GM19099 (cell line): ENCODE measurements around the gene NACAD.

Experiments used
- POLR2A ChIP-seq: IDR thresholded peaks from 3 replicates; pipeline ENCODE4 v1.6.1; 2011; ENCODE audit warnings: low read depth; ENCODE audit not compliant: insufficient read length; ENCODE audit errors: extremely low read depth

NACAD gene, protein sequence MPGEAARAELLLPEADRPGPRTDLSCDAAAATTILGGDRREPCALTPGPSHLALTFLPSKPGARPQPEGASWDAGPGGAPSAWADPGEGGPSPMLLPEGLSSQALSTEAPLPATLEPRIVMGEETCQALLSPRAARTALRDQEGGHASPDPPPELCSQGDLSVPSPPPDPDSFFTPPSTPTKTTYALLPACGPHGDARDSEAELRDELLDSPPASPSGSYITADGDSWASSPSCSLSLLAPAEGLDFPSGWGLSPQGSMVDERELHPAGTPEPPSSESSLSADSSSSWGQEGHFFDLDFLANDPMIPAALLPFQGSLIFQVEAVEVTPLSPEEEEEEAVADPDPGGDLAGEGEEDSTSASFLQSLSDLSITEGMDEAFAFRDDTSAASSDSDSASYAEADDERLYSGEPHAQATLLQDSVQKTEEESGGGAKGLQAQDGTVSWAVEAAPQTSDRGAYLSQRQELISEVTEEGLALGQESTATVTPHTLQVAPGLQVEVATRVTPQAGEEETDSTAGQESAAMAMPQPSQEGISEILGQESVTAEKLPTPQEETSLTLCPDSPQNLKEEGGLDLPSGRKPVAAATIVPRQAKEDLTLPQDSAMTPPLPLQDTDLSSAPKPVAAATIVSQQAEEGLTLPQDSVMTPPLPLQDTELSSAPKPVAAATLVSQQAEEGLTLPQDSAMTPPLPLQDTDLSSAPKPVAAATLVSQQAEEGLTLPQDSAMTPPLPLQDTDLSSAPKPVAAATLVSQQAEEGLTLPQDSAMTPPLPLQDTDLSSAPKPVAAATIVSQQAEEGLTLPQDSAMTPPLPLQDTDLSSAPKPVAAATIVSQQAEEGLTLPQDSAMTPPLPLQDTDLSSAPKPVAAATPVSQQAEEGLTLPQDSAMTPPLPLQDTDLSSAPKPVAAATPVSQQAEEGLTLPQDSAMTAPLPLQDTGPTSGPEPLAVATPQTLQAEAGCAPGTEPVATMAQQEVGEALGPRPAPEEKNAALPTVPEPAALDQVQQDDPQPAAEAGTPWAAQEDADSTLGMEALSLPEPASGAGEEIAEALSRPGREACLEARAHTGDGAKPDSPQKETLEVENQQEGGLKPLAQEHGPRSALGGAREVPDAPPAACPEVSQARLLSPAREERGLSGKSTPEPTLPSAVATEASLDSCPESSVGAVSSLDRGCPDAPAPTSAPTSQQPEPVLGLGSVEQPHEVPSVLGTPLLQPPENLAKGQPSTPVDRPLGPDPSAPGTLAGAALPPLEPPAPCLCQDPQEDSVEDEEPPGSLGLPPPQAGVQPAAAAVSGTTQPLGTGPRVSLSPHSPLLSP (N-terminal part only)

DNA sequence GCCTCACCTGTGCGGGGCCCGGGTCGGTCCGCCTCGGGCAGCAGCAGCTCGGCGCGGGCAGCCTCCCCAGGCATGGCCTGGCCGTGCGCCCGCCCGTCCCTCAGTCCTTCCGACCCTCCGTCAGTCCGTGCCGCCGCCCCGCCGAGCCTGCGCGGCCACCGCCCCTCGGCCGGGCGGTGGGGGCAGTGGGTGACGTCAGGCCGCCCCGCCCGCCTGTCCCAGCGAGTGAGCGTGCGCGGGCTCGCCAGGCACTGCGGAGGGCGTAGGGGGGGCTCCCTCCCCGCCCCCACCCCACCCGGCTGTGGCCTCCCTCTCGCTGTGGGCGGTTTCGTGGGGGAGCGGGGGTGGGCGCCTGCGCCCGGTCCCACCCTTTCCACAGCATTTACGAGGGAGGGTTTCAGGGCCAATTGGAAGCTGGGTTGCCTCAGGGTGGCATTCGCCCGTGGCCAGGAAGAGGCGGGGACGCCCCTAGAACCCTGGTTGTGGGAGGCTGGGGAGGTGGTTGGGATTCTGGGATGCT, at the start of gene NACAD:
Gene NACAD (minus strand): TSS at position 149 of the 520 bp plus-strand sequence. CDS start 75 bp downstream, at position 74.
- TF ChIP-seq POLR2A, result no peak

DNA sequence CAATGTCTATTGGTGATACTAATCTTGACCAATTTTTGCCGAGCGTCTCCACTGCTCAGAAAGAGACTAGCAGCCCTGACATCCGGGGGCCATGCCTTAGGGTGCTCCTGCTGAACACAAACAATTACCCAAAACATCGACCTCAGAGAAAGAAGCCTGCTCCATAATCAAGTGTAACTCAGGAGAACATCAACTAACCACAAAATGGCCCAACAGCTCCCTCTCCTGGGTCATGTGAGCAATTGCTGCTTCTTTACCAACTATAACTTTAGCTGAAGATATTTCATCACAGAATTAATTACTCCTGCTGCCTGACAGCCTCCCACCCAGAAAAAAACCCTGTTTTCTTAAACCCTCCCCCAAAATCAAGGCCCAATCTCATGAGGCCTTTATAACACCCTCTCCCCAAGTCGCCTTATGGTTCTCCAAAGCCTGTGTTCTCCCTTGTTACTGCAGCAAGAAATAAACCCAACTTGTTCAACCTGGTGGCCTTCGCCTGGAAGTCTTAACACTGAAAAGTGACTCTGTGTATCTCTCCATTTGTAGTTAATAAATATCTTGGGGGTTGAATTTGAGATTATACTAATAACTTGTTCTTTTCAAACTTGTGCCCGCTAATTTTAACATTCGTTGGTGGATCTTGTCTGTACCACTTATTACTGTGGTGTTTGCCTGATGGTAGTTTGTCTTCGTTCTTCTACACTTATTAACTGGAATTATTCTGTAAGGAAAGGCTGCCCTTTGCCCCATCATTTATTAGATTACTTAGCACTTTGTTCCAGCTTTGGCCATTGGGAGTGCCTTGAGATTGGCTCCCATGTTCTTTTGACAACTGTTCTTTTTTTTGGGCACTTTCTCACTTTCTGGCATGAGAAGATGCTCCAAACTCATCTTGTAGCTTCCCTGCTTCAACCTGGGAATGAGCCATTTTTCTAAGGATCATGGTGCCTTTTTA, 47.6 kb upstream of the NACAD start:
- no peak for TF ChIP-seq POLR2A

DNA sequence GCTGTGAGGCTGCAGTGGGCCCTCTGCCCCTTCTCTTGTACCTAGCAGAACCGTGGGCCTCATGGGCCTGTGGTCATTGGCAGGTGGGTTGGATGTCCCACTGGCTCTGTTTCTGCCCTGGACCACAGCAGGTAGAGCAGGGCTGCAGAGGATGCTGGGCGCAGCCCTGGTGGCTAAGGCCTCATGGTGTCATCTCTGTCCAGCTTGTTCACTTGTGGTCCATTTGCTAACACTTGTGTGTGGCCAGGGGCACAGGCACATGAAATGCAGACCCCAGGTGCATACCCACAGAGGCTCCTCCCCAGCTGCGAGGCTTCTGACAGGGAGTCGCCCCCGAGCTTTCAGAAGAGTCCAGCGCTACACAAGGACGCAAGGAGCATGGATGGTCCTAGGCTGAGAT, 45.1 kb upstream of the NACAD start:
- TF ChIP-seq POLR2A, result no peak

DNA sequence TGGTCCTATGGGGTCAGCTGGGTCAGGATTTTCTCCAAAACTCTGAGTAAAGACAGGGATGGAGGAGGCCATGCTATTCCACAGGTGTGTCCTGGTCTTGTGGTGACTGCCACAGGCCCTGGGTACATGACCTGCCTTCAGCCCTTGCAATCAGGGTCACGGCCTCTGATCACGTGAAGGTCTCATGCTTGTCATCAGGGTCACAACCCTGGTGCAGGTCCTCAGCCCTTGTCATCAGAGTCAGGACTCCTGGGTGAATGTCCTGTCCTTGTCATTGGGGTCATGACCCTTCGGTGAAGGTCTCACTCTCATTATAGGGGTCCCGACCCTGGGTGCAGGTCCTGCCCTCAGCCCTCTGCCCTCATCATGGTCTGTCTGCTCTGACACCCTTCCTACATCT, 44.6 kb upstream of the NACAD start:
- no peak for TF ChIP-seq POLR2A

DNA sequence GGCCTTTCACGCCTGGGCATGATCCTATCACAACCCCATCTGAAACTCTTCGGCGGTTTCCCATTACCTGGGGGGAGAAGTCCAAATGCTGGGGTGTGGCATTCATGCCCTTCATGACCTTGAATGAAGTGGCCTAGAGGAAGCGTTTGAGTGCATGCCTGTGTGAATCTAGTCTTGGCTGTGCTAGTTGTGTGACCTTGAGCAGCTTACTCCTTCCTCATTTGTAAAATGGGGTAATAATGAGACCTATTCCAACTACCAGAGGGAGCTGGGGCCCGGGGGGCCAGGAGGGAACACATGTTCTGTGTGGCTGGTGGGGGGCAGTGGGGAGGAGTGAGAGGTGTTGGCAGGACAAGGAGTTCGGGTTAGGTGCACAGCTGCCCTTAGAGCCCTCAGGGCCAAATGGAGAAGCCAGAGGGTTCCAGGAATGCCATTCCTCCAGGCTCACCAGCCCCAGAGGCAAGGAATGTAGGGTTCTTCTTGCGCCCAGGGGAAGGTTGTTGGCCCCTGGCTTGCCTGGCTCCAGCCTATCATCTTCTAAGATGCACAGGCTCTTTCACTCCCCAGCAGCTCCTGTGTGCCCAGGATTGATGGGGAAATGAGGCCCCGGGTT, 44.0 kb upstream of the NACAD start:
- TF ChIP-seq POLR2A, result no peak

DNA sequence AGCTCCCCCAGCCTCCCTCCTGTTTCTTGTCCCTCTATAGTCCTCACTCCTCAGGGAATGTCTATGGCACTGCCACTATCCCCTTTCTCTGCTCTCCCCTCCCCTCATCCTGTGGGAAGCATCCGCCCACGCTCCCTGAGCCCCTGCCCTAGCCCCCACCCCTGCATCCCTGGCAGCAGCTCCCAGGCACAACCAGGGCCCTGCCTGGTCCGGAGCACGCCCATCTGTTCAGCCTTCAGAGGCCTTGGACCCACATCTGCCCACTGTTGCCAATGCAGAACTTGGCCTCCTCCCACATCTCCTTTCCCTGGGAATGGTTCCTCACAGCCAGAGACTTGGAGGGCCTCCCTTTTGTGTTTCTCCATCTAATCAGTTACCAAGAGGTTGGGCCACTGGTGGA, 43.1 kb upstream of the NACAD start:
- no peak for TF ChIP-seq POLR2A

DNA sequence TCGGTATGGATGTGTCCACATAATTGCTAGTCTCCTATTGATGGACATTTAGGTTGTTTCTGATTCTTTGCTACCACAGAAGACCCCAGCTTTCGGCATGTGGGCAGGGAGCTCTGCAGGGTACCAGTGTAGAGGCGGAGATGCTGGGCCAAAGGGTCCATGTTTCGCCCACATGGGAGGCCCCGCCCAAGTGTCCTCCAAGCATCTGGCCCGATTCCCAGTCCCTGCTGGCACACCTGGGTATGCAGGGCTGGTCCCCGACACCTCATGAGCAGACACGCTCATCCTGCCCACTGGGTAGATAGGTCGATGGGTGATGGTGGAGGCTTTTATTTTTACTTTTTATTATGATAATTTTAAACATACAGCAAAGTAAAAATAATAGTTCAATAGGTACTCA, 42.1 kb upstream of the NACAD start:
- TF ChIP-seq POLR2A, result no peak

DNA sequence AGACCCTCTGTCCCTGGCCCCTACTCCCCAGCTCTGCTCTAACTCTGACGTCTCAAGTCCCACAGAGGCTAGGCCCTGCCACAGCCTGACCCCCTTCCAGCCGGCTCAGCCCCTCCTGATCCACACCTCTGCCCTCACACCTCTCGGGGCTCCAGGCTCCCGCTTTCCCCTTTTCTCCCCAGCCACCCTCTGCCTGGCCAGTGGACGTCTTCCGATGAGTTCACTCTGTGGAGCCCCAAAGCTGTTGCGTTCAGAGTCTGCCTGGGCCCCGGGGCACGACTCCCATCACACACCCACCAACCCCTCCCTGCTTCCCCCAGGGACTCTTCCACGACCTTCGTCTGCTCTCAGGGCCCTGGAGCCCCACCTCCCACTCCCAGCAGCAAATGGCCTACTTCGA, 41.1 kb upstream of the NACAD start:
- no peak for TF ChIP-seq POLR2A

DNA sequence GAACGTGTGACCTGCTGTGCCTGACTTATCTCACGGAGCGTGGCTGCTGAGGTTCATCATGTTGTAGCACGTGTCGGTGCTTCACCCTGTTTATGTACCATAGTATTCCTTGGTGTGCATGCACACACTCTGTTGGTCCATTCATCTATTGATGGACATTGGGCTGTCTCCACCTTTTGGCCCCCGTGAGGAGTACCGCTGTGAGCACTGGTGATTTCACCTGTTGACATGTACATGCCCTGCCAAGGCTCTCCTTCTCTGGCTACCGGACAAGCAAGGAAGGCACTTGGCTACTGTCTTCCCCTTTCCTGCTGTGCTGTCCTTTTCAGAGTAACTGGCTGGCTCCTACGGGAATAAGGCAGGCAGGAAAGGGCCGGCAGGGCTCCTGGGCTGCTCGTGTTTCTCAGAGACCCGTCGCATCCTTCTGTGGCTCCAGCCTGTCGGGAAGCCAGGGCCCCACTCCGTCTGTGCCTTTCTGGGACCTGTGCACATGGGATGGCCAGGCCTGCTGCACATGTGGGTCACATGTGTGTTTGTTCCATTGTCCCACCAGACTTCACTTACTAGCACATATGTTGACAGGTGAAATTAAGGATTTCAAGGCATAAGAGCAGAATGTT, 40.5 kb upstream of the NACAD start:
- no peak for TF ChIP-seq POLR2A

DNA sequence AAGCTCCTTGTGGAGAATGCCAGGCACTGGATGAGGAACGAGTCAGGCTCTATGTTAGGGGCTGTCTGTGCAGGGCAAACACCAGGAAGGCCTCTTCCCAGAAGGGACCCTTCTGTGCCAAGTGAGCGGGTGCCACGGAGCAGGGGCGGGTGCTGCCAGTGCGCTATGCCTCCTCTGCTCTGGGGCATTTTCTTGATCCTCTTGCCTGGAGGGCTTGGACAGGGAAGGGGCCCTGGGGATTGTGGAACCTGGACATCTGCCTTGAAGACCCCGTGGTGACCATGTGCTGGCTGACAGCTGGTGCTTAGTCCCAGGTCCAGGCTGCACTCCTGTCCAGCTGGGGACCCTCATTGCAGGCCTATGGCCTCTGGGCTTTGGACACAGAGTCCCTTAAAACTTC, 38.2 kb upstream of the NACAD start:
- no peak for TF ChIP-seq POLR2A

DNA sequence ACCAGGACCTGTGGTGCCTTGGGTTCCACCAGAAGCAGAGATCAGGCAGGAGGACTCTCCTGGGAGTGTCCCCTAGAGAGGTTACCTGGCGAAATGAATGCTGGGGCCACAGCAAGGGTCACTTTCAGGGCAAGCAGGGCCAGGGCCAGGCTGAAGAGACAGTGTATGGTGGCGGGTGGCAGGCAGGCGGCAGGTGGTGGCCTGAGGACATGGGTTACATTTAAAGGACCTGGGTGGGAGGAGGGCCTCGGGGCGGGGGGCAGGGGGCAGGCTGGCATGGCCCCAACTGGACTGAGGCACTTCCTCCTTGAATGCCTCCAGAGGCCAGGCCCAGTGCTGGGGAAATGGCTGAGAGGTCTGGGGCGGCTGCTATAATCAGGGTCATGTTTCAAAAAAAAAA, 37.4 kb upstream of the NACAD start:
- TF ChIP-seq POLR2A, result no peak

DNA sequence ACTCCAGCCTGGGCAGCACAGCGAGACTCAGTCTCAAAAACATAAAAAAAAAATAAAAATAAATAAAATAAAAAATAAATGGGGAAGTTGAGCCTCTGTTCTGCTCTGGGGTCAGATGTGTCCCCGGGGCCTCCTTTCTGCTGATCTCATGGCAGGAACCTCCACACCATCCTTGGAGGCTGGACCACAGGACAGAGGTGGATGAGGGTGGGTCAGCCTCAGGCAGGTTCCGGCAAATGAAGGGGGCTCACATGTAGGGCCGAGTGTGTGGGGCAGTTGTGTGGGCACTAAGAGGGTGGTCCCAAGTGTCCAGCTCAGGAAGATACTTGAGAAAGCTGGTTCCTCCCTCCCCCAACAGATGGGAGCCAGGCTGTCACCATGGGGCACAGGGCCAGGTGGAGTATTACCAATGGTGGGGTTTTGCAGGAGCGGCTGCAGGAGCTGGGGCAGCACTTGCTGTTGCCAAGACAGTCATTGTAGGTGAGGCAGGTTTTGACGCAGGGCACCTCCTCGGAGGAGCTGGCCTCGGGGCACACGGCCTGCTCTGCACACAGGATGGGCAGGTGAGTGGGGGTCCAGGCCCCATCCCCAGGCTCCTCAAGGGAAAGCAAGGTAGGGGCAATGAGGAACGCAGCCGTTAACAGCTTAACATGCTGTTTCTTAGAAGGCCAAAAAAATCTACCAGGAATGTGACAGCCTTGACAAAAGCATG, 36.6 kb upstream of the NACAD start:
- no peak for TF ChIP-seq POLR2A
